Left lung (tissue), 10 donors: ENCODE data around the gene KRT34. TPM values are rescaled to one million over a fixed set of nuclear protein-coding genes. Genes with fewer than 3 reads are reported as not detected.

Source experiments
- ATAC-seq: fragments of 200-7000 bp; cut with Tn5 transposase; one replicate; pipeline ENCODE4 v1.9.1; 2020; ENCODE audit warnings: moderate library complexity
- DNase-seq, 4 donors: peaks; one replicate each; pipeline ENCODE4 v3.0.0-alpha.2; 2013 to 2020
- H3K27ac ChIP-seq, 2 donors: fragments of 200-600 bp; sonication (generic) in 1 of 2; one replicate each; pipeline versions ENCODE4 v1.5.0 to v1.8.0; 2020 to 2021
- H3K27me3 ChIP-seq, 2 donors: fragments of 200-600 bp; sonication (generic) in 1 of 2; one replicate each; pipeline versions ENCODE4 v1.5.0 to v1.8.0; 2020 to 2021
- H3K36me3 ChIP-seq, 2 donors: fragments of 200-600 bp; sonication (generic) in 1 of 2; one replicate each; pipeline versions ENCODE4 v1.5.0 to v1.8.0; 2020 to 2021
- H3K4me1 ChIP-seq, 2 donors: fragments of 200-600 bp; one replicate each; pipeline ENCODE4 v1.8.0; 2021
- H3K4me3 ChIP-seq, 2 donors: fragments of 200-600 bp; sonication (generic) in 1 of 2; one replicate each; pipeline versions ENCODE4 v1.5.0 to v1.8.0; 2020 to 2021; ENCODE audit warnings: mild to moderate bottlenecking in 1 of 2
- H3K9me3 ChIP-seq, 2 donors: fragments of 200-600 bp; sonication (generic) in 1 of 2; one replicate each; pipeline versions ENCODE4 v1.5.0 to v1.8.0; 2020 to 2021
- intact Hi-C, 2 donors: fragments of 100-400 bp; cut with DNase I; formaldehyde crosslinking; loops; one replicate each; pipeline versions ENCODE4 v1.11.2 to v1.14.2; 2022
- polyA plus RNA-seq, 6 donors: library from polyadenylated mRNA; unstranded; fragments of 120-200 nt; gene quantifications; one replicate each; pipeline ENCODE4 v1.2.1, GENCODE V29; 2013; ENCODE audit not compliant: insufficient read length in 6 of 6
- total RNA-seq, 2 donors: library from RNA; stranded (reverse); fragmentation: NEBNext Ultra II Directional; extraction: Animal tissue kit (Norgen Biotek cat#: 25700); gene quantifications; one replicate each; pipeline ENCODE4 v1.2.1, GENCODE V29; 2021
- TF ChIP-seq, protein P1 (sequence below), 2 donors: fragments of 200-600 bp; sonication (generic) in 1 of 2; IDR thresholded peaks; one replicate each; pipeline versions ENCODE4 v1.5.0 to v1.8.0; 2021; ENCODE audit warnings: antibody characterized with exemption in 2 of 2
- donor health status: DM: no; HTN: yes; CAD: no.
- donor health status: DM: no; HTN: no; CAD: no.

Gene KRT34
- total and polyA plus RNA-seq, 8 donors: not detected

DNA sequence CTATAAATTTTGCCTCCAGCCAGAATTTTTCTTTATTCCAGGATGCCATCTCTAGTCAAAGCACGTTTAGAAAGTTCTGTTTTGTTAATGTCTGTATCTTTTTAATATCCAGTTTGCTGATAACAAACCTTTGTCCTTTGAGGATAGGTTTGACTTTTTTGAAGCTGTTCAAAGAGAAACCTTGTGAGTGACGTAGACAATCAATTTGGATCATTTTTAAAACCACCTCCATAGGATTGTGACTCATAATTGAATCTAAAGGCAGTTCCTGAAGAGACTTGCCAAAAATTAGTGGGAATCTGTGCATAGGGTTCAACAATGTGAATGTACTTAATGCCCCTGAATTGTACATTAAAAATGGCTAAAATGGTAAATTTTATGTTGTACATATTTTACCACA, 9.4 kb upstream of the KRT34 start:
- DNase-seq (no peak), ATAC-seq (no peak)
- Histone ChIP-seq H3K36me3 (no peaks in the 10 kb centered on the region), H3K27me3 (no peaks in the 10 kb centered on the region), H3K4me1 (no peaks in the 10 kb centered on the region), H3K4me3 (no peak overlapping the region), H3K27ac (no peak overlapping the region), H3K9me3 (peaks cover 0 to 6% of the 10 kb centered on the region in 2 donors)
- intact Hi-C loops: no loop called here
- TF ChIP-seq, protein P1, sequence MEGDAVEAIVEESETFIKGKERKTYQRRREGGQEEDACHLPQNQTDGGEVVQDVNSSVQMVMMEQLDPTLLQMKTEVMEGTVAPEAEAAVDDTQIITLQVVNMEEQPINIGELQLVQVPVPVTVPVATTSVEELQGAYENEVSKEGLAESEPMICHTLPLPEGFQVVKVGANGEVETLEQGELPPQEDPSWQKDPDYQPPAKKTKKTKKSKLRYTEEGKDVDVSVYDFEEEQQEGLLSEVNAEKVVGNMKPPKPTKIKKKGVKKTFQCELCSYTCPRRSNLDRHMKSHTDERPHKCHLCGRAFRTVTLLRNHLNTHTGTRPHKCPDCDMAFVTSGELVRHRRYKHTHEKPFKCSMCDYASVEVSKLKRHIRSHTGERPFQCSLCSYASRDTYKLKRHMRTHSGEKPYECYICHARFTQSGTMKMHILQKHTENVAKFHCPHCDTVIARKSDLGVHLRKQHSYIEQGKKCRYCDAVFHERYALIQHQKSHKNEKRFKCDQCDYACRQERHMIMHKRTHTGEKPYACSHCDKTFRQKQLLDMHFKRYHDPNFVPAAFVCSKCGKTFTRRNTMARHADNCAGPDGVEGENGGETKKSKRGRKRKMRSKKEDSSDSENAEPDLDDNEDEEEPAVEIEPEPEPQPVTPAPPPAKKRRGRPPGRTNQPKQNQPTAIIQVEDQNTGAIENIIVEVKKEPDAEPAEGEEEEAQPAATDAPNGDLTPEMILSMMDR (IDR thresholded peaks at IDR 0.05): no peak

DNA sequence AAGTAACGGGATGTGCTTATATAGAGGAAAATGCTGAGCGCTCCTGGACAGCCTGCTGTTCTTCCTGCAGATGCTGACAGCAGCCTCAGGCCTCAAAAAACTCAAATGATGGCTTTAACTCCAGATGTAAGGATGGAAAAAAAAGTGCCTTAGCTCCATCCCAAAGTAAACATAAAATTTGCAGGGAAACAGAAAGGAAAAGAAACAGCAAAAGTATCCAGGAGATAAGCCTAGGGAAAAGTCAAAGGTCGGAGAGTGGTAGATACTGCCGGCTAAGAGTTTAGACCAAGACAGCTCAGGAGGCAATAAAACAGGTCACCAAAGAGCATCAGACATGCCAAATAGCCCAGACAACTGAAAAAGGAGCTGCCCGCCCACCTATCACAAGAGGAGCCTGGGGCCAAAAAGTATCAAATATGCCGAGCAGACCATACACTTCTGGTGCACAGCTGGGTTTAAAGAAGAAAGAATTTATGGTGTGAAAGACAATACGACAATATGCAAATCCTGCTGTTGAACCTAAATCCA, 8.4 kb upstream of the KRT34 start:
- DNase-seq (no peak), ATAC-seq (no peak)
- intact Hi-C loops: no loop called here
- H3K4me1 ChIP-seq: no peaks in the 10 kb centered on the region
- no peak overlapping the region for H3K4me3 ChIP-seq
- no peak overlapping the region for H3K27ac ChIP-seq
- H3K9me3 ChIP-seq: peaks cover 0 to 12% of the 10 kb centered on the region in 2 donors
- no peaks in the 10 kb centered on the region for H3K27me3 ChIP-seq
- no peaks in the 10 kb centered on the region for H3K36me3 ChIP-seq
- TF ChIP-seq, protein P1 (IDR thresholded peaks at IDR 0.05): no peak

- peaks cover 0 to 12% of the 10 kb centered on the region in 2 donors for H3K9me3 ChIP-seq
- no peak for ATAC-seq
- H3K36me3 ChIP-seq: no peaks in the 10 kb centered on the region
- H3K27me3 ChIP-seq: no peaks in the 10 kb centered on the region
- H3K4me3 ChIP-seq: no peak overlapping the region
- no peak for DNase-seq
- TF ChIP-seq, protein P1 (IDR thresholded peaks at IDR 0.05): no peak
- H3K27ac ChIP-seq: no peak overlapping the region
- H3K4me1 ChIP-seq: no peaks in the 10 kb centered on the region
- intact Hi-C loops: no loop called here
Observed at GRCh38 chr17:41387670-41388069, 5.6 kb upstream of the KRT34 start.

DNA sequence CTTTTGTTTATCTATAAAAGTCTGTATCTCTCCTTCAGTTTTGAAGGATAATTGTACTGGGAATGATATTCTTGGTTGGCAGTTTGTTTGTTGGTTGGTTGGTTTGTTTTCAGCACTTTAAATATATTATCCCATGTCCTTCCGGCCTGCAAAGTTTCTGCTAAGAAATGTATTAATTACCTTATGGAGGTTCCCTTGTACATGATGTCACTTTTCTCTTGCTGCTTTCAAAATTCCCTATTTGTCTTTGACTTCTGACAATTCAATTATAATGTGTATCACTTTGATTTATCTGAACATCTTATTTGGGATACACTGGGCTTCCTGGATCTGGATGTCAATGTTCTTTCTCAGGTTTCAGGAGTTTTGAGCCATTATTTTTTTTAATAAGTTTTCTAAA, 4.1 kb upstream of the KRT34 start:
- Histone ChIP-seq H3K27ac (no peak overlapping the region), H3K9me3 (peaks cover 0 to 12% of the 10 kb centered on the region in 2 donors), H3K36me3 (no peaks in the 10 kb centered on the region), H3K4me3 (no peak overlapping the region), H3K4me1 (no peaks in the 10 kb centered on the region), H3K27me3 (peaks cover 0 to 5% of the 10 kb centered on the region in 2 donors)
- ATAC-seq (no peak), DNase-seq (no peak)
- TF ChIP-seq, protein P1 (IDR thresholded peaks at IDR 0.05): no peak
- intact Hi-C loops: no loop called here

- Histone ChIP-seq H3K27ac (no peak overlapping the region), H3K36me3 (no peaks in the 10 kb centered on the region), H3K9me3 (peaks cover 0 to 12% of the 10 kb centered on the region in 2 donors), H3K4me1 (no peaks in the 10 kb centered on the region), H3K27me3 (peaks cover 0 to 5% of the 10 kb centered on the region in 2 donors), H3K4me3 (no peak overlapping the region)
- TF ChIP-seq, protein P1 (IDR thresholded peaks at IDR 0.05): no peak
- no peak for DNase-seq
- intact Hi-C loops: no loop called here
- no peak for ATAC-seq
Observed at GRCh38 chr17:41383690-41384089, 1.6 kb upstream of the KRT34 start.
